IMR-90 (cell line): ENCODE data around the gene TMPRSS13. TPM values are rescaled to one million over a fixed set of nuclear protein-coding genes. Genes with fewer than 3 reads are reported as not detected.

Experiments
- ATAC-seq: fragments of 200-7000 bp; cut with Tn5 transposase; 2 replicates; pipeline ENCODE4 v1.9.1; 2020; ENCODE audit warnings: low read depth, mild to moderate bottlenecking, moderate library complexity
- BruUV-seq: library from RNA; stranded (reverse); fragments of 400-500 nt; replicated peaks from 2 replicates; lab custom pipeline; 2021; lab: Mats Ljungman, UMichigan
- CTCF ChIA-PET: fragments of 300-600 bp; formaldehyde crosslinking; extraction: SDS; loops from one replicate; lab custom pipeline; 2021; ENCODE audit warnings: antibody characterized with exemption; lab: Yijun Ruan, JAX
- POLR2A ChIA-PET: fragments of 300-600 bp; sonication (Branson Sonifier 250); formaldehyde crosslinking; loops from one replicate; lab custom pipeline; 2022; ENCODE audit warnings: antibody characterized with exemption; ENCODE audit not compliant: unreplicated experiment; lab: Charles Lee
- DNase-seq: peaks from one replicate; pipeline ENCODE4 v3.0.0; 2013
- H2AFZ ChIP-seq: replicated peaks from 2 replicates; pipeline ENCODE3; 2013; ENCODE audit warnings: low read length, mild to moderate bottlenecking; ENCODE audit not compliant: poor library complexity
- H2AK5ac ChIP-seq: 2 replicates; pipeline ENCODE4 v1.6.1; 2013; ENCODE audit warnings: low read depth, low read length, inconsistent platforms
- H2AK9ac ChIP-seq: replicated peaks from 2 replicates; pipeline ENCODE3; 2013; ENCODE audit warnings: mild to moderate bottlenecking, low read depth, low read length, moderate library complexity; ENCODE audit not compliant: poor library complexity
- H2BK120ac ChIP-seq: 2 replicates; pipeline ENCODE4 v1.6.1; 2013; ENCODE audit warnings: low read depth, low read length, inconsistent platforms
- H2BK15ac ChIP-seq: 3 replicates; pipeline ENCODE4 v1.6.1; 2013; ENCODE audit warnings: low read depth, low read length, inconsistent platforms
- H2BK20ac ChIP-seq: 2 replicates; pipeline ENCODE4 v1.6.1; 2013; ENCODE audit warnings: low read depth, mild to moderate bottlenecking, inconsistent platforms, low read length, moderate library complexity
- H2BK5ac ChIP-seq: 2 replicates; pipeline ENCODE4 v1.6.1; 2013; ENCODE audit warnings: mild to moderate bottlenecking, low read depth, low read length, inconsistent platforms; ENCODE audit not compliant: poor library complexity, severe bottlenecking
- H3K14ac ChIP-seq: replicated peaks from 2 replicates; pipeline ENCODE4 v1.6.1; 2013; ENCODE audit warnings: low read depth, low read length, inconsistent platforms
- H3K18ac ChIP-seq: 2 replicates; pipeline ENCODE4 v1.6.1; 2013; ENCODE audit warnings: low read depth, low read length, control low read depth
- H3K23ac ChIP-seq: 2 replicates; pipeline ENCODE4 v1.6.1; 2013; ENCODE audit warnings: low read depth, low read length, inconsistent platforms
- H3K27ac ChIP-seq: 2 replicates; pipeline ENCODE4 v1.5.1; 2013; ENCODE audit warnings: mild to moderate bottlenecking, control low read depth, low read length; ENCODE audit not compliant: insufficient read depth
- H3K27me3 ChIP-seq: 2 replicates; pipeline ENCODE4 v1.6.1; 2013; ENCODE audit warnings: low read length; ENCODE audit not compliant: control insufficient read depth, insufficient read depth
- H3K36me3 ChIP-seq: 2 replicates; pipeline ENCODE4 v1.6.1; 2013; ENCODE audit warnings: low read length, mixed read lengths; ENCODE audit not compliant: control insufficient read depth, insufficient read depth
- H3K4ac ChIP-seq: 2 replicates; pipeline ENCODE4 v1.6.1; 2013; ENCODE audit warnings: low read depth, low read length, inconsistent platforms
- H3K4me1 ChIP-seq: 2 replicates; pipeline ENCODE4 v1.6.1; 2013; ENCODE audit warnings: low read length, mixed read lengths; ENCODE audit not compliant: control insufficient read depth, insufficient read depth
- H3K4me2 ChIP-seq: 2 replicates; pipeline ENCODE4 v1.6.1; 2013; ENCODE audit warnings: low read depth, mild to moderate bottlenecking, control low read depth, low read length, moderate library complexity
- H3K4me3 ChIP-seq: 2 replicates; pipeline ENCODE4 v1.5.1; 2013; ENCODE audit warnings: low read depth, mild to moderate bottlenecking, control low read depth, low read length, moderate library complexity; ENCODE audit not compliant: insufficient read depth
- H3K56ac ChIP-seq: 2 replicates; pipeline ENCODE4 v1.6.1; 2013; ENCODE audit warnings: low read length, inconsistent platforms; ENCODE audit not compliant: insufficient read depth; ENCODE audit errors: extremely low read depth
- H3K79me1 ChIP-seq, 2 experiments: 2 replicates each; pipeline ENCODE4 v1.6.1; 2013; ENCODE audit warnings: low read length in 2 of 2, inconsistent platforms in 1 of 2, low read depth in 1 of 2
- H3K9ac ChIP-seq: 2 replicates; pipeline ENCODE4 v1.6.1; 2013; ENCODE audit warnings: low read depth, low read length, control low read depth
- H3K9me1 ChIP-seq: 2 replicates; pipeline ENCODE4 v1.6.1; 2013; ENCODE audit warnings: low read length, inconsistent platforms; ENCODE audit not compliant: insufficient read depth
- H3K9me3 ChIP-seq: 2 replicates; pipeline ENCODE4 v1.6.1; 2013; ENCODE audit warnings: low read length; ENCODE audit not compliant: control insufficient read depth, insufficient read depth
- H4K20me1 ChIP-seq: 2 replicates; pipeline ENCODE4 v1.6.1; 2013; ENCODE audit warnings: low read length, inconsistent platforms; ENCODE audit not compliant: insufficient read depth
- H4K5ac ChIP-seq: 2 replicates; pipeline ENCODE4 v1.6.1; 2013; ENCODE audit warnings: mild to moderate bottlenecking, low read depth, low read length, control low read depth
- H4K8ac ChIP-seq, 2 experiments: 2 replicates each; pipeline ENCODE4 v1.6.1; 2013; ENCODE audit warnings: low read depth in 2 of 2, low read length in 2 of 2, control low read depth in 1 of 2, inconsistent platforms in 1 of 2
- H4K91ac ChIP-seq: 2 replicates; pipeline ENCODE4 v1.6.1; 2013; ENCODE audit warnings: low read depth, low read length, inconsistent platforms; ENCODE audit not compliant: insufficient read depth
- BHLHE40 ChIP-seq: fragments of 150-350 bp; IDR thresholded peaks from 2 replicates; pipeline ENCODE4 v1.6.1; 2016; ENCODE audit warnings: mild to moderate bottlenecking, low read depth, low read length
- CEBPB ChIP-seq: IDR thresholded peaks from 2 replicates; pipeline ENCODE4 v1.6.1; 2012; ENCODE audit warnings: low read depth, low read length, improper control_type of control experiment
- CHD1 ChIP-seq: IDR thresholded peaks from 2 replicates; pipeline ENCODE4 v1.6.1; 2012; ENCODE audit warnings: low read depth, low read length, improper control_type of control experiment
- FOS ChIP-seq: fragments of 150-350 bp; IDR thresholded peaks from 2 replicates; pipeline ENCODE4 v1.6.1; 2016; ENCODE audit warnings: low read depth, low read length
- MAFK ChIP-seq: IDR thresholded peaks from 2 replicates; pipeline ENCODE4 v1.6.1; 2012; ENCODE audit warnings: low read depth, low read length, improper control_type of control experiment
- MAZ ChIP-seq: IDR thresholded peaks from 2 replicates; pipeline ENCODE4 v1.6.1; 2012; ENCODE audit warnings: low read depth, mild to moderate bottlenecking, low read length, improper control_type of control experiment, moderate library complexity, borderline replicate concordance
- MXI1 ChIP-seq: IDR thresholded peaks from 2 replicates; pipeline ENCODE4 v1.6.1; 2012; ENCODE audit warnings: low read depth, mild to moderate bottlenecking, low read length, moderate library complexity, borderline replicate concordance
- NFE2L2 ChIP-seq: fragments of 150-350 bp; IDR thresholded peaks from 2 replicates; pipeline ENCODE4 v1.6.1; 2016; ENCODE audit warnings: low read depth, mild to moderate bottlenecking, low read length
- POLR2A ChIP-seq: IDR thresholded peaks from 2 replicates; pipeline ENCODE4 v1.6.1; 2012; ENCODE audit warnings: mild to moderate bottlenecking, low read depth, low read length
- RAD21 ChIP-seq: IDR thresholded peaks from 2 replicates; pipeline ENCODE4 v1.6.1; 2012; ENCODE audit warnings: low read length, improper control_type of control experiment
- RCOR1 ChIP-seq: IDR thresholded peaks from 2 replicates; pipeline ENCODE4 v1.6.1; 2012; ENCODE audit warnings: mild to moderate bottlenecking, low read length, improper control_type of control experiment; ENCODE audit not compliant: insufficient replicate concordance
- RFX5 ChIP-seq: IDR thresholded peaks from 2 replicates; pipeline ENCODE4 v1.8.0; 2012; ENCODE audit warnings: low read depth, mild to moderate bottlenecking, low read length, moderate library complexity
- SMC3 ChIP-seq: fragments of 150-350 bp; IDR thresholded peaks from 2 replicates; pipeline ENCODE4 v1.6.1; 2016; ENCODE audit warnings: low read depth, mild to moderate bottlenecking, antibody characterized with exemption, low read length, moderate library complexity
- WGBS, 2 experiments: methylation state at CpG; one replicate each; pipeline versions ENCODE4 v1.1.5 to v1.1.7; 2013; ENCODE audit warnings: missing lambda C conversion rate in 2 of 2; ENCODE audit not compliant: insufficient read length in 1 of 2; ENCODE audit errors: extremely low coverage in 2 of 2; 5-methylcytosine and 5-hydroxymethylcytosine counted together
- dilution Hi-C: fragments of 300-500 bp; cut with HindIII; formaldehyde crosslinking; loops from one replicate; pipeline ENCODE4 v1.14.3; 2018; ENCODE audit warnings: low sequenced_read_pairs; ENCODE audit not compliant: unreplicated experiment
- in situ Hi-C: fragments of 300-500 bp; cut with MboI; formaldehyde crosslinking; loops from 3 replicates; pipeline ENCODE4 v1.14.3; 2019; ENCODE audit warnings: low sequenced_read_pairs, inconsistent platforms, mixed read lengths
- intact Hi-C: fragments of 100-400 bp; cut with micrococcal nuclease; formaldehyde crosslinking; loops from 2 replicates; pipeline ENCODE4 v1.10.0; 2022
- polyA plus RNA-seq, 3 experiments: library from polyadenylated mRNA; depleted of rRNA; stranded (reverse); fragments of >200 nt; gene quantifications; 2 replicates each; pipeline ENCODE4 v1.2.3, GENCODE V29; 2012; ENCODE audit warnings: low replicate concordance in 1 of 3
- total RNA-seq: library from RNA; depleted of rRNA; stranded (reverse); fragments of >200 nt; gene quantifications from 2 replicates; pipeline ENCODE4 v1.2.3, GENCODE V29; 2012
- TF ChIP-seq, protein P1 (sequence below): fragments of 150-350 bp; IDR thresholded peaks from 2 replicates; pipeline ENCODE4 v1.6.1; 2016; ENCODE audit warnings: low read depth, mild to moderate bottlenecking, low read length, moderate library complexity, borderline replicate concordance
- TF ChIP-seq, protein P2 (sequence below): conservative IDR thresholded peaks from 2 replicates; pipeline ENCODE4 v1.5.1; 2012; ENCODE audit warnings: mild to moderate bottlenecking, low read depth, low read length, improper control_type of control experiment
- TF ChIP-seq, protein P3 (sequence below): fragments of 150-350 bp; IDR thresholded peaks from 2 replicates; pipeline ENCODE4 v1.6.1; 2017; ENCODE audit warnings: mild to moderate bottlenecking, antibody characterized with exemption, low read length, low read depth

TMPRSS13 gene
- total and polyA plus RNA-seq, 2 of the 4 experiments (the other 2 are of a cell fraction): not detected

DNA sequence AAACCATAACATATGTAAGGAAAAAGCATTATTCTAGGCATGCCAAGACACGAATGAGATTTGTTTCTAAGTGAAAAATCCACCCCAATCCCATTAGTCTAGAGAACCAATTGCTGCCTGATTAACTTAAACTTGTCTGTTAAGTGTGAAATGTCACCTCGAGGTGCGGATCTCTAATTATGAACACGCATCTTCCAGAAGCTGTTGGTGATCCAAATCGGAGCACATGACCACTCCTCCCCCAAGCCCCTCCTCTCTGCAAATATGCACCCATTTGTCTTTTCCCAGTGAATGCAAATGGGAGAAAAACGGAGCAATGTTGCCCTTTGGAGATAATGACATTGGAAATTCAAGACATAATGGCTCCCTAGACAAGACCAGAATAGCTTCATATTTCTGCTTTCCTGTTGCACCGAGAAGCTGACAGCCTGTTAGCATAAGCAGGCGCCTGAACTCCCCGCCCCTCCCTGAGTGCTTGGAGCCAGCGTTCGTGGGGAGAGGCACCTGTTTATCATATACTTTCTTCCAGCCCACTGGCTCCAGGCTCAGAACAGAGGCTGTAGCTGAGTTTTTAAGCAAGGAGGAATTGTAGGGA, 46.8 kb downstream of the TMPRSS13 start:
- dilution Hi-C loops (no loop called here), intact Hi-C loops (no loop called here), in situ Hi-C loops (no loop called here)
- Histone ChIP-seq H3K56ac (no peak overlapping the region), H3K4me2 (no peak overlapping the region), H4K91ac (no peak overlapping the region), H3K27me3 (peaks cover 19% of the 10 kb centered on the region), H3K4me3 (no peak overlapping the region), H2BK120ac (no peak overlapping the region), H3K23ac (no peak overlapping the region), H3K4me1 (no peaks in the 10 kb centered on the region), H3K36me3 (no peaks in the 10 kb centered on the region), H2BK15ac (no peak overlapping the region), H3K9ac (no peak overlapping the region), H3K14ac (no peak overlapping the region), H4K5ac (no peak overlapping the region), H2AK5ac (no peak overlapping the region), H4K8ac (no peak overlapping the region), H3K79me1 (no peaks in the 10 kb centered on the region), H4K20me1 (no peaks in the 10 kb centered on the region), H3K4ac (no peak overlapping the region), H3K18ac (no peak overlapping the region), H3K9me1 (no peaks in the 10 kb centered on the region), H3K27ac (no peak overlapping the region), H2AFZ (no peak overlapping the region), H2AK9ac (no peak overlapping the region), H2BK5ac (no peak overlapping the region), H2BK20ac (no peak overlapping the region), H3K9me3 (no peaks in the 10 kb centered on the region)
- no CpG with 5 or more reads among the region's 11 CpGs for WGBS, 2 experiments
- DNase-seq (no peak), ATAC-seq (no peak)
- ChIA-PET POLR2A (no interaction called here), CTCF (no interaction called here)
- BruUV-seq: no TSS peak
- TF ChIP-seq FOS: no peak
- TF ChIP-seq CEBPB: no peak
- TF ChIP-seq NFE2L2: no peak
- TF ChIP-seq CHD1: no peak
- TF ChIP-seq MAFK: no peak
- TF ChIP-seq, protein P1, sequence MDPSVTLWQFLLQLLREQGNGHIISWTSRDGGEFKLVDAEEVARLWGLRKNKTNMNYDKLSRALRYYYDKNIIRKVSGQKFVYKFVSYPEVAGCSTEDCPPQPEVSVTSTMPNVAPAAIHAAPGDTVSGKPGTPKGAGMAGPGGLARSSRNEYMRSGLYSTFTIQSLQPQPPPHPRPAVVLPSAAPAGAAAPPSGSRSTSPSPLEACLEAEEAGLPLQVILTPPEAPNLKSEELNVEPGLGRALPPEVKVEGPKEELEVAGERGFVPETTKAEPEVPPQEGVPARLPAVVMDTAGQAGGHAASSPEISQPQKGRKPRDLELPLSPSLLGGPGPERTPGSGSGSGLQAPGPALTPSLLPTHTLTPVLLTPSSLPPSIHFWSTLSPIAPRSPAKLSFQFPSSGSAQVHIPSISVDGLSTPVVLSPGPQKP: no peak
- TF ChIP-seq, protein P2, sequence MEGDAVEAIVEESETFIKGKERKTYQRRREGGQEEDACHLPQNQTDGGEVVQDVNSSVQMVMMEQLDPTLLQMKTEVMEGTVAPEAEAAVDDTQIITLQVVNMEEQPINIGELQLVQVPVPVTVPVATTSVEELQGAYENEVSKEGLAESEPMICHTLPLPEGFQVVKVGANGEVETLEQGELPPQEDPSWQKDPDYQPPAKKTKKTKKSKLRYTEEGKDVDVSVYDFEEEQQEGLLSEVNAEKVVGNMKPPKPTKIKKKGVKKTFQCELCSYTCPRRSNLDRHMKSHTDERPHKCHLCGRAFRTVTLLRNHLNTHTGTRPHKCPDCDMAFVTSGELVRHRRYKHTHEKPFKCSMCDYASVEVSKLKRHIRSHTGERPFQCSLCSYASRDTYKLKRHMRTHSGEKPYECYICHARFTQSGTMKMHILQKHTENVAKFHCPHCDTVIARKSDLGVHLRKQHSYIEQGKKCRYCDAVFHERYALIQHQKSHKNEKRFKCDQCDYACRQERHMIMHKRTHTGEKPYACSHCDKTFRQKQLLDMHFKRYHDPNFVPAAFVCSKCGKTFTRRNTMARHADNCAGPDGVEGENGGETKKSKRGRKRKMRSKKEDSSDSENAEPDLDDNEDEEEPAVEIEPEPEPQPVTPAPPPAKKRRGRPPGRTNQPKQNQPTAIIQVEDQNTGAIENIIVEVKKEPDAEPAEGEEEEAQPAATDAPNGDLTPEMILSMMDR: no peak
- TF ChIP-seq MAZ: no peak
- TF ChIP-seq, protein P3, sequence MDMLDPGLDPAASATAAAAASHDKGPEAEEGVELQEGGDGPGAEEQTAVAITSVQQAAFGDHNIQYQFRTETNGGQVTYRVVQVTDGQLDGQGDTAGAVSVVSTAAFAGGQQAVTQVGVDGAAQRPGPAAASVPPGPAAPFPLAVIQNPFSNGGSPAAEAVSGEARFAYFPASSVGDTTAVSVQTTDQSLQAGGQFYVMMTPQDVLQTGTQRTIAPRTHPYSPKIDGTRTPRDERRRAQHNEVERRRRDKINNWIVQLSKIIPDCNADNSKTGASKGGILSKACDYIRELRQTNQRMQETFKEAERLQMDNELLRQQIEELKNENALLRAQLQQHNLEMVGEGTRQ: no peak
- no peak for TF ChIP-seq SMC3
- no peak for TF ChIP-seq MXI1
- TF ChIP-seq POLR2A: no peak
- TF ChIP-seq RAD21: no peak
- TF ChIP-seq BHLHE40: no peak
- no peak for TF ChIP-seq RCOR1
- no peak for TF ChIP-seq RFX5
